HCT116 (cell line): ENCODE data around the gene SLC66A2. TPM values are rescaled to one million over a fixed set of nuclear protein-coding genes. Genes with fewer than 3 reads are reported as not detected.

Source experiments
- ATAC-seq: fragments of 200-7000 bp; cut with Tn5 transposase; 2 replicates; pipeline ENCODE4 v1.9.1; 2020; ENCODE audit warnings: mild to moderate bottlenecking, moderate library complexity
- BruUV-seq: library from RNA; stranded (reverse); fragments of 400-500 nt; replicated peaks from 2 replicates; lab custom pipeline; 2021; lab: Mats Ljungman, UMichigan
- CTCF ChIA-PET: fragments of 300-600 bp; sonication (Branson Sonifier 250); formaldehyde crosslinking; loops from one replicate; lab custom pipeline; 2021; ENCODE audit warnings: antibody characterized with exemption; lab: Charles Lee
- POLR2A ChIA-PET: fragments of 300-600, 350-600 bp; sonication (Branson Sonifier 250); formaldehyde crosslinking; loops from one replicate; lab custom pipeline; 2021; ENCODE audit warnings: antibody characterized with exemption; lab: Charles Lee
- RAD21 ChIA-PET, 2 experiments: fragments of 300-600 bp; sonication (Branson Sonifier 250); formaldehyde crosslinking; loops; one replicate each; lab custom pipeline; 2023; ENCODE audit warnings: low total read pairs in 2 of 2; ENCODE audit not compliant: uncharacterized antibody in 2 of 2, unreplicated experiment in 2 of 2, low non-redundant PET in 1 of 2; lab: Charles Lee
- DNase-seq: peaks from one replicate; pipeline ENCODE4 v3.0.0-alpha.2; 2010; ENCODE audit warnings: low read depth, low spot score
- H2AFZ ChIP-seq: fragments of 200-600 bp; shearing (Covaris generic), sonication (generic); 2 replicates; pipeline ENCODE4 v1.6.1; 2017; ENCODE audit warnings: low read depth, mixed run types, mixed read lengths, antibody characterized with exemption, low read length; ENCODE audit not compliant: poor library complexity, severe bottlenecking
- H3K27ac ChIP-seq: 2 replicates; pipeline ENCODE4 v1.5.1; 2012; ENCODE audit warnings: low read depth, low read length
- H3K27me3 ChIP-seq: fragments of 200-600 bp; sonication (generic); 2 replicates; pipeline ENCODE4 v1.6.1; 2016; ENCODE audit warnings: mixed run types, low read length, mixed read lengths; ENCODE audit not compliant: insufficient read depth
- H3K36me3 ChIP-seq, 2 experiments: fragments of 200-500 bp in 1 of 2; fragments of 200-600 bp in 1 of 2; sonication (Bioruptor generic) in 1 of 2; sonication (generic) in 1 of 2; 2 replicates each; pipeline versions ENCODE4 v1.5.1 to v1.6.1; 2014 to 2016; ENCODE audit warnings: low read length in 2 of 2, inconsistent platforms in 1 of 2, mixed read lengths in 1 of 2, mixed run types in 1 of 2; ENCODE audit not compliant: insufficient read depth in 2 of 2, control insufficient read depth in 1 of 2
- H3K4me1 ChIP-seq, 2 experiments: fragments of 200-600 bp in 1 of 2; sonication (generic) in 1 of 2; 2 replicates each; pipeline versions ENCODE4 v1.5.1 to v1.6.1; 2012 to 2017; ENCODE audit warnings: low read length in 2 of 2, inconsistent platforms in 1 of 2, mild to moderate bottlenecking in 1 of 2, mixed read lengths in 1 of 2, mixed run types in 1 of 2, moderate library complexity in 1 of 2; ENCODE audit not compliant: insufficient read depth in 2 of 2, control insufficient read depth in 1 of 2
- H3K4me2 ChIP-seq: fragments of 200-600 bp; sonication (generic); 2 replicates; pipeline ENCODE4 v1.6.1; 2017; ENCODE audit warnings: mixed run types, low read length, mixed read lengths
- H3K4me3 ChIP-seq, 2 experiments: fragments of 200-600 bp in 1 of 2; sonication (generic) in 1 of 2; replicated peaks in 1 of 2; 2 replicates each; pipeline ENCODE4 v1.5.1; 2011 to 2016; ENCODE audit warnings: low read length in 2 of 2, control low read depth in 1 of 2, low read depth in 1 of 2, mild to moderate bottlenecking in 1 of 2, mixed read lengths in 1 of 2, mixed run types in 1 of 2
- H3K79me2 ChIP-seq: fragments of 200-600 bp; sonication (generic); 2 replicates; pipeline ENCODE4 v1.6.1; 2017; ENCODE audit warnings: mild to moderate bottlenecking, mixed run types, low read length, moderate library complexity, mixed read lengths; ENCODE audit not compliant: insufficient read depth
- H3K9ac ChIP-seq: fragments of 200-600 bp; sonication (generic); 2 replicates; pipeline ENCODE4 v1.6.1; 2016; ENCODE audit warnings: low read length, mixed read lengths
- H3K9me2 ChIP-seq: fragments of 200-600 bp; sonication (generic), shearing (Covaris generic); 2 replicates; pipeline ENCODE4 v1.6.1; 2017; ENCODE audit warnings: mixed run types, mild to moderate bottlenecking, moderate library complexity; ENCODE audit not compliant: insufficient read depth
- H3K9me3 ChIP-seq, 2 experiments: fragments of 200-500 bp in 1 of 2; fragments of 200-600 bp in 1 of 2; sonication (Bioruptor generic) in 1 of 2; sonication (generic) in 1 of 2; 2 replicates each; pipeline ENCODE4 v1.6.1; 2014 to 2017; ENCODE audit warnings: low read length in 2 of 2, mixed read lengths in 2 of 2, inconsistent platforms in 1 of 2, low read depth in 1 of 2, mild to moderate bottlenecking in 1 of 2, mixed run types in 1 of 2, moderate library complexity in 1 of 2; ENCODE audit not compliant: control insufficient read depth in 1 of 2, insufficient read depth in 1 of 2
- H4K20me1 ChIP-seq: fragments of 200-600 bp; sonication (generic), shearing (Covaris generic); 2 replicates; pipeline ENCODE4 v1.6.1; 2017; ENCODE audit warnings: mixed run types, mild to moderate bottlenecking, moderate library complexity; ENCODE audit not compliant: insufficient read depth
- ELF1 ChIP-seq: IDR thresholded peaks from 2 replicates; pipeline ENCODE4 v1.6.1; 2012; ENCODE audit warnings: low read depth, borderline replicate concordance
- FOSL1 ChIP-seq: IDR thresholded peaks from 2 replicates; pipeline ENCODE4 v1.6.1; 2012; ENCODE audit warnings: low read depth
- POLR2AphosphoS5 ChIP-seq: IDR thresholded peaks from 2 replicates; pipeline ENCODE4 v1.6.1; 2011; ENCODE audit warnings: mild to moderate bottlenecking, low read depth, low read length, moderate library complexity
- RAD21 ChIP-seq: IDR thresholded peaks from 2 replicates; pipeline ENCODE4 v1.6.1; 2012; ENCODE audit warnings: low read depth, mild to moderate bottlenecking
- SP1 ChIP-seq: IDR thresholded peaks from 2 replicates; pipeline ENCODE4 v1.6.1; 2012; ENCODE audit warnings: low read depth
- intact Hi-C: fragments of 100-400 bp; cut with micrococcal nuclease; formaldehyde crosslinking; loops from 2 replicates; pipeline ENCODE4 v1.10.0; 2022
- total RNA-seq: library from RNA; stranded (reverse); gene quantifications from one replicate; pipeline ENCODE4 v1.2.1, GENCODE V29; 2021; ENCODE audit not compliant: unreplicated experiment
- TF ChIP-seq, protein P1 (sequence below): IDR thresholded peaks from 2 replicates; pipeline ENCODE4 v1.6.1; 2011; ENCODE audit warnings: mild to moderate bottlenecking, low read length, moderate library complexity; ENCODE audit not compliant: insufficient replicate concordance; ENCODE audit errors: extremely low read depth

The SLC66A2 gene
- total RNA-seq, 1 experiment from 2014 or later, result 44.9 TPM

DNA sequence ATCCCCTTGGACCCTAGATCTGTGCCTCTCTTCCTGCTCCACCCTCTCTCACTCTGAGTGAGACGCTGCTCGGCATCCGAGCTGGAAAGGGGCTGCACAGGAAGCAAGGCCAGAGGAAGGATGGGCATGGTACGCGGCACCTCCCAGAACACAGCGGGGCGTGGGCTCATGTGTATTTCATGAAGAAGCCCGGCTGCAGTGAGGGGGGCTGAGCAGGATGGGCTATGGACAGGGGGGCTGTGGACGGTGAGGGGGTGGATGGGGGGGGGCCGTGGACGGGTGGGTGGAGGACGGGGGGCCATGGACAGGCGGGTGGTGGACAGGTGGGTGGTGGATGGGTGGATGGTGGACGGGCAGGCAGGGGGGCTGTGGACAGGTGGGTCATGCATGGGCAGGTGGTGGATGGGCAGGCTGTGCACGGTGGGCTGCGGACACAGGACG, 28.5 kb downstream of the SLC66A2 start (continued):
- TF ChIP-seq FOSL1, result no peak
- no peak for TF ChIP-seq RAD21

DNA sequence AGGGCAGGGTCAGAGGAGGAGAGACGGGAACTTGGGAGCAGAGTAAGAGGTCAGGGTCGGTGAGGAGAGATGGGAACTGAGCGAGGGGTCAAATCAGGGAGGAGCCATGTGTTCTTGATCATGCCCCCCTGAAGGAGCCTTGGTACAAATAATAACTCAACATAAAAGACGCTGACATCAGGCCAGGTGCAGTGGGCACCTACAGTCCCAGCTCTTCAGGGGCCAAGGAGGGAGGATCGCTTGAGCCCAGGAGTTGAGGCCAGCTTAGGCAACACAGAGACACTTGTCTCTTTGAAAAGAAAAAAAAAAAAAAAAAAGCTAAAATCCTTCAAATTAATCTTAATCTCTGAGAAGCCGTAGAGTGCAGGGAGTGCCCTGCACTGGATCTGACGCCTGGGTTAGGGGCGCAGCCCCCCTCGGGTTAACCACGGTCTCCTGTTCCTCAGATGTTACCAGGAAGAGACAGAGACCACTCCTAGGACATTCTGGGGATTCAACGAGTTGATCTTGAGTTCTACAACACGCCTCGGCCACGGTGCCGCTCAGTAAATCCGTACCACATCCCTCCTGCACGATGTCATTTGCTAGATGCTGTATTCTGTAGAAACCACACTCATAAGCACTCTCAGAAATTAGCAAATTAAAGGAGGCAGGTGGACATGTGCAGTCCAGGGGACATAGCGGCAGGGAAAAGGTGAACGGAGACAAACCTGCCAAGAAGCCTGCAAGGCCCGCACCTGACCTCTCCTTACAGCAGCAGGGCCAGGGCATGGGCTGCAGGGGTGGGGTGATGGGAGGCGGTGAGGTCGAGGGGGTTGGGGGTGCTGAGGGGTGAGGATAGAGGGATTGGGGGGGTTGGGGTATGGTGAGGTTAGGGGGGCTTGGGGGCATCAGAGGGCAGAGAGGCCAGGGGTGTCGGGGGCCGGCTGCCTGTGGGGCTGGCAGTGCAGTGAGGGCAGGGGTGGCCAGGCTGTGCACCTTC, 29.2 kb downstream of the SLC66A2 start:
- DNase-seq (no peak), ATAC-seq (no peak)
- Histone ChIP-seq H3K4me2 (no peak overlapping the region), H3K4me1 (no peaks in the 10 kb centered on the region), H3K9me3 (no peaks in the 10 kb centered on the region), H2AFZ (no peak overlapping the region), H3K9me2 (no peaks in the 10 kb centered on the region), H4K20me1 (no peaks in the 10 kb centered on the region), H3K27me3 (no peaks in the 10 kb centered on the region), H3K79me2 (peaks cover 52% of the 10 kb centered on the region), H3K9ac (no peak overlapping the region), H3K4me3 (no peak overlapping the region), H3K27ac (no peak overlapping the region), H3K36me3 (peaks cover 0 to 13% of the 10 kb centered on the region in 2 experiments; a peak in 2 of 4 replicates)
- RAD21 ChIA-PET, result no interaction called here
- TF ChIP-seq FOSL1 (no peak), RAD21 (no peak), POLR2AphosphoS5 (no peak), ELF1 (no peak), SP1 (no peak)
- TF ChIP-seq, protein P1, sequence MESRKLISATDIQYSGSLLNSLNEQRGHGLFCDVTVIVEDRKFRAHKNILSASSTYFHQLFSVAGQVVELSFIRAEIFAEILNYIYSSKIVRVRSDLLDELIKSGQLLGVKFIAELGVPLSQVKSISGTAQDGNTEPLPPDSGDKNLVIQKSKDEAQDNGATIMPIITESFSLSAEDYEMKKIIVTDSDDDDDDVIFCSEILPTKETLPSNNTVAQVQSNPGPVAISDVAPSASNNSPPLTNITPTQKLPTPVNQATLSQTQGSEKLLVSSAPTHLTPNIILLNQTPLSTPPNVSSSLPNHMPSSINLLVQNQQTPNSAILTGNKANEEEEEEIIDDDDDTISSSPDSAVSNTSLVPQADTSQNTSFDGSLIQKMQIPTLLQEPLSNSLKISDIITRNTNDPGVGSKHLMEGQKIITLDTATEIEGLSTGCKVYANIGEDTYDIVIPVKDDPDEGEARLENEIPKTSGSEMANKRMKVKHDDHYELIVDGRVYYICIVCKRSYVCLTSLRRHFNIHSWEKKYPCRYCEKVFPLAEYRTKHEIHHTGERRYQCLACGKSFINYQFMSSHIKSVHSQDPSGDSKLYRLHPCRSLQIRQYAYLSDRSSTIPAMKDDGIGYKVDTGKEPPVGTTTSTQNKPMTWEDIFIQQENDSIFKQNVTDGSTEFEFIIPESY, result no peak
- no TSS peak for BruUV-seq
- POLR2A ChIA-PET, result interaction anchor here (0.6 kb wide), 1 partner anchor 42 kb away, joined by 5 read pairs; the partner anchor contains the start of gene HSBP1L1
- intact Hi-C loops, result no loop called here
- CTCF ChIA-PET, result no interaction called here
